T-cell (primary cell): Measurements from ENCODE around the gene KDM1B. TPM values are rescaled to one million over a fixed set of nuclear protein-coding genes. Genes with fewer than 3 reads are reported as not detected.
"Not testable (repeated sequence)": the region's sequence is repeated elsewhere in the genome, so short reads cannot be mapped to it uniquely, and the experiment has no call there.

Experiments
- ATAC-seq, 4 experiments: fragments of 200-7000 bp in 3 of 4; fragments of 150-1000 bp in 1 of 4; cut with Tn5 transposase; replicated peaks in 1 of 4; 1 replicate in 3 of 4; 2 replicates in 1 of 4; pipeline ENCODE4 v1.10.0; 2021; ENCODE audit warnings: moderate library complexity in 3 of 4, mild to moderate bottlenecking in 2 of 4, moderate number of reproducible peaks in 1 of 4
- CTCF ChIA-PET, 2 donors: fragments of 300-600 bp; sonication (Branson Sonifier 250); formaldehyde crosslinking; loops; one replicate each; lab custom pipeline; 2022; ENCODE audit warnings: antibody characterized with exemption in 2 of 2; lab: Charles Lee
- POLR2A ChIA-PET, 2 donors: fragments of 300-600 bp; sonication (Branson Sonifier 250); formaldehyde crosslinking; loops; one replicate each; lab custom pipeline; 2022; ENCODE audit warnings: antibody characterized with exemption in 2 of 2; lab: Charles Lee
- DNase-seq, 35 experiments: peaks; one replicate each; pipeline versions ENCODE4 v3.0.0 to v3.0.0-alpha.2; 2013 to 2023
- H3K27ac ChIP-seq: one replicate; pipeline ENCODE4 v1.5.1; 2013; ENCODE audit warnings: low read length
- H3K27me3 ChIP-seq, 2 experiments: replicated peaks in 1 of 2; 1 replicate in 1 of 2; 2 replicates in 1 of 2; pipeline versions ENCODE4 v1.6.1 to v1.7.0; 2013; ENCODE audit warnings: low read length in 1 of 2, mixed read lengths in 1 of 2; ENCODE audit not compliant: control insufficient read depth in 2 of 2, insufficient read depth in 2 of 2; ENCODE audit errors: extremely low read depth in 1 of 2
- H3K36me3 ChIP-seq, 2 donors: 1 replicate in 1 of 2; 2 replicates in 1 of 2; pipeline versions ENCODE4 v1.6.1 to v1.7.0; 2013; ENCODE audit warnings: low read length in 1 of 2; ENCODE audit not compliant: control insufficient read depth in 2 of 2, insufficient read depth in 1 of 2; ENCODE audit errors: extremely low read depth in 1 of 2
- H3K4me1 ChIP-seq, 2 experiments: 1 replicate in 1 of 2; 2 replicates in 1 of 2; pipeline versions ENCODE4 v1.6.1 to v1.7.0; 2013; ENCODE audit warnings: low read length in 2 of 2, mixed read lengths in 1 of 2; ENCODE audit not compliant: insufficient read depth in 2 of 2, control insufficient read depth in 1 of 2; ENCODE audit errors: extremely low read depth in 1 of 2
- H3K4me3 ChIP-seq, 2 donors: 1 replicate in 1 of 2; 2 replicates in 1 of 2; pipeline versions ENCODE4 v1.5.1 to v1.7.0; 2013; ENCODE audit warnings: mild to moderate bottlenecking in 2 of 2, low read length in 1 of 2, moderate library complexity in 1 of 2; ENCODE audit not compliant: control insufficient read depth in 1 of 2; ENCODE audit errors: extremely low read depth in 1 of 2
- H3K9me3 ChIP-seq: 2 replicates; pipeline ENCODE4 v1.7.0; 2013
- H3K27ac Mint-ChIP-seq, 2 donors: one replicate each; pipeline ENCODE4 v1.8.0; 2020 to 2021; ENCODE audit warnings: mild to moderate bottlenecking in 2 of 2, mixed read lengths in 2 of 2
- H3K27me3 Mint-ChIP-seq, 2 donors: one replicate each; pipeline ENCODE4 v1.8.0; 2021 to 2022; ENCODE audit warnings: mixed read lengths in 2 of 2
- H3K36me3 Mint-ChIP-seq: one replicate; pipeline ENCODE4 v1.8.0; 2021; ENCODE audit warnings: mixed read lengths
- H3K4me1 Mint-ChIP-seq, 3 donors: one replicate each; pipeline ENCODE4 v1.8.0; 2020 to 2022; ENCODE audit warnings: mixed read lengths in 3 of 3, mild to moderate bottlenecking in 1 of 3
- H3K4me3 Mint-ChIP-seq, 3 donors: one replicate each; pipeline ENCODE4 v1.8.0; 2020 to 2022; ENCODE audit warnings: mild to moderate bottlenecking in 3 of 3, mixed read lengths in 3 of 3, moderate library complexity in 3 of 3
- H3K9me3 Mint-ChIP-seq, 3 donors: one replicate each; pipeline ENCODE4 v1.8.0; 2020 to 2022; ENCODE audit warnings: mixed read lengths in 3 of 3
- WGBS: methylation state at CpG from one replicate; pipeline ENCODE4 v1.1.5; 2013; ENCODE audit warnings: missing lambda C conversion rate; ENCODE audit not compliant: insufficient coverage; 5-methylcytosine and 5-hydroxymethylcytosine counted together
- total RNA-seq, 35 experiments: library from RNA in 6 of 35; stranded (reverse) in 6 of 35; fragments of 120-200 nt in 1 of 35; gene quantifications; one replicate each; pipeline versions ENCODE4 v1.2.1 to v1.2.4 and lab custom pipeline; 2013 to 2026

Gene KDM1B
- total RNA-seq, 5 donors from 2014 or later (not counting 1 experiment from before 2014, with no cell fraction given): 9.0 to 10.7 (median 10.4) TPM

- POLR2A ChIA-PET: no interaction called here
- H3K4me3 ChIP-seq: no peak overlapping the region
- H3K9me3 ChIP-seq: peaks cover 4% of the 10 kb centered on the region
- peaks cover 46% of the 10 kb centered on the region for H3K36me3 Mint-ChIP-seq
- CTCF ChIA-PET: no interaction called here
- H3K27ac ChIP-seq: no peak overlapping the region
- peaks cover 21 to 30% of the 10 kb centered on the region in 2 donors for H3K36me3 ChIP-seq
- DNase-seq: no peak
- no peaks in the 10 kb centered on the region for H3K27me3 Mint-ChIP-seq
- no peak for ATAC-seq
- no peaks in the 10 kb centered on the region for H3K4me1 Mint-ChIP-seq
- H3K27me3 ChIP-seq: no peaks in the 10 kb centered on the region
- H3K4me3 Mint-ChIP-seq: no peak overlapping the region
- no peak overlapping the region for H3K27ac Mint-ChIP-seq
- no CpG with 5 or more reads among the region's 3 CpGs for WGBS
- no peaks in the 10 kb centered on the region for H3K4me1 ChIP-seq
- peaks cover 3 to 7% (median 7%) of the 10 kb centered on the region in 3 donors for H3K9me3 Mint-ChIP-seq
These were observed 13.0 kb downstream of the KDM1B start for GRCh38 chr6:18168264-18168663.

- peaks cover 17 to 26% of the 10 kb centered on the region in 2 donors for H3K36me3 ChIP-seq
- peaks cover 4% of the 10 kb centered on the region for H3K9me3 ChIP-seq
- POLR2A ChIA-PET: no interaction called here
- no peaks in the 10 kb centered on the region for H3K4me1 ChIP-seq
- H3K9me3 Mint-ChIP-seq: peaks cover 3 to 7% (median 7%) of the 10 kb centered on the region in 3 donors
- H3K27me3 ChIP-seq: no peaks in the 10 kb centered on the region
- peaks cover 69% of the 10 kb centered on the region for H3K36me3 Mint-ChIP-seq
- CTCF ChIA-PET: interaction anchor here in 1 of 2 donors (0.6 to 0.7 kb wide), 2 partner anchors 11 to 33 kb away, joined by 3 to 7 read pairs; no protein-coding TSS in a partner anchor
- H3K4me1 Mint-ChIP-seq: peaks cover 8 to 12% (median 11%) of the 10 kb centered on the region in 3 donors
- DNase-seq (no peak), ATAC-seq (no peak)
- no peaks in the 10 kb centered on the region for H3K27me3 Mint-ChIP-seq
- no peak overlapping the region for H3K4me3 ChIP-seq
- WGBS: 92% methylated on average over 2 of the region's 7 CpGs
- no peak overlapping the region for H3K27ac Mint-ChIP-seq
- H3K4me3 Mint-ChIP-seq: no peak overlapping the region
- no peak overlapping the region for H3K27ac ChIP-seq
These were observed 16.6 kb downstream of the KDM1B start for GRCh38 chr6:18171871-18172270.

- H3K9me3 ChIP-seq, H3K4me1 ChIP-seq, POLR2A ChIA-PET, H3K27ac ChIP-seq, ATAC-seq, H3K27me3 Mint-ChIP-seq, H3K4me3 ChIP-seq, H3K27ac Mint-ChIP-seq, DNase-seq, H3K27me3 ChIP-seq, H3K9me3 Mint-ChIP-seq, CTCF ChIA-PET, H3K4me3 Mint-ChIP-seq: not testable (repeated sequence)
- no CpG with 5 or more reads among the region's 4 CpGs for WGBS
- H3K36me3 ChIP-seq: peaks cover 0 to 11% of the 10 kb centered on the region in 2 donors
- peaks cover 16 to 20% (median 16%) of the 10 kb centered on the region in 3 donors for H3K4me1 Mint-ChIP-seq
- peaks cover 70% of the 10 kb centered on the region for H3K36me3 Mint-ChIP-seq
These were observed 21.0 kb downstream of the KDM1B start for GRCh38 chr6:18176198-18176597.

- H3K4me1 ChIP-seq: no peaks in the 10 kb centered on the region
- ChIA-PET CTCF (interaction anchor here in 1 of 2 donors (0.6 kb wide), 1 partner anchor 13 kb away, joined by 5 read pairs; no protein-coding TSS in a partner anchor), POLR2A (no interaction called here)
- no peak for DNase-seq
- no peaks in the 10 kb centered on the region for H3K27me3 ChIP-seq
- Mint-ChIP-seq H3K4me3 (no peak overlapping the region), H3K9me3 (no peaks in the 10 kb centered on the region), H3K27me3 (no peaks in the 10 kb centered on the region), H3K27ac (no peak overlapping the region), H3K4me1 (peaks cover 16 to 20% (median 16%) of the 10 kb centered on the region in 3 donors), H3K36me3 (peaks cover 72% of the 10 kb centered on the region)
- no peak overlapping the region for H3K27ac ChIP-seq
- ATAC-seq: no peak
- H3K4me3 ChIP-seq: no peak overlapping the region
- H3K36me3 ChIP-seq: peaks cover 0 to 7% of the 10 kb centered on the region in 2 donors
- no CpG with 5 or more reads among the region's 4 CpGs for WGBS
- no peaks in the 10 kb centered on the region for H3K9me3 ChIP-seq
These were observed 22.2 kb downstream of the KDM1B start for GRCh38 chr6:18177286-18177965.

- Histone ChIP-seq H3K4me1 (no peaks in the 10 kb centered on the region), H3K36me3 (peaks cover 0 to 10% of the 10 kb centered on the region in 2 donors), H3K27ac (no peak overlapping the region), H3K27me3 (no peaks in the 10 kb centered on the region), H3K9me3 (no peaks in the 10 kb centered on the region), H3K4me3 (no peak overlapping the region)
- H3K9me3 Mint-ChIP-seq: no peaks in the 10 kb centered on the region
- H3K4me3 Mint-ChIP-seq: no peak overlapping the region
- CTCF ChIA-PET: interaction anchor here (0.6 to 0.7 kb wide), 2 partner anchors 12 to 23 kb away, joined by 5 to 7 read pairs; no protein-coding TSS in a partner anchor
- peaks cover 16 to 20% (median 16%) of the 10 kb centered on the region in 3 donors for H3K4me1 Mint-ChIP-seq
- DNase-seq (no peak), ATAC-seq (no peak)
- no CpG with 5 or more reads among the region's 3 CpGs for WGBS
- POLR2A ChIA-PET: interaction anchor here in 1 of 2 donors (0.6 kb wide), 1 partner anchor 211 kb away, joined by 9 read pairs; no protein-coding TSS in a partner anchor
- no peak overlapping the region for H3K27ac Mint-ChIP-seq
- peaks cover 77% of the 10 kb centered on the region for H3K36me3 Mint-ChIP-seq
- H3K27me3 Mint-ChIP-seq: no peaks in the 10 kb centered on the region
These were observed 23.9 kb downstream of the KDM1B start for GRCh38 chr6:18178960-18179615.

GRCh38 chr6:18179770-18180356 is 24.6 kb downstream of the KDM1B start:
- Mint-ChIP-seq H3K27ac (no peak overlapping the region), H3K9me3 (no peaks in the 10 kb centered on the region), H3K36me3 (peaks cover 70% of the 10 kb centered on the region), H3K4me3 (no peak overlapping the region), H3K4me1 (peaks cover 16 to 20% (median 16%) of the 10 kb centered on the region in 3 donors), H3K27me3 (no peaks in the 10 kb centered on the region)
- Histone ChIP-seq H3K27me3 (no peaks in the 10 kb centered on the region), H3K4me3 (no peak overlapping the region), H3K36me3 (peaks cover 0 to 4% of the 10 kb centered on the region in 2 donors), H3K4me1 (no peaks in the 10 kb centered on the region), H3K9me3 (no peaks in the 10 kb centered on the region), H3K27ac (no peak overlapping the region)
- POLR2A ChIA-PET: interaction anchor here (0.6 to 0.7 kb wide), 3 partner anchors 210 to 1582 kb away, joined by 3 to 9 read pairs (median 4); no protein-coding TSS in a partner anchor
- ATAC-seq (no peak), DNase-seq (no peak)
- WGBS: 100% methylated on average over 2 of the region's 5 CpGs
- CTCF ChIA-PET: interaction anchor here (0.6 to 0.7 kb wide), 2 partner anchors 11 to 24 kb away, joined by 5 to 7 read pairs; no protein-coding TSS in a partner anchor
